B cell (primary cell): ENCODE results near the gene DEPDC4.

Source experiments
- CTCF ChIP-seq: fragments of 200-600 bp; IDR thresholded peaks from one replicate; pipeline ENCODE4 v1.8.0; 2022; ENCODE audit warnings: antibody characterized with exemption, mild to moderate bottlenecking
- EZH2 ChIP-seq: IDR thresholded peaks from 2 replicates; pipeline ENCODE4 v1.6.1; 2012; ENCODE audit warnings: borderline replicate concordance, low read depth, mild to moderate bottlenecking, moderate library complexity, low read length; ENCODE audit not compliant: insufficient read depth, poor library complexity, severe bottlenecking

GRCh38 chr12:100214518-100214917, 52.4 kb downstream of the DEPDC4 start:
- TF ChIP-seq CTCF (no peak), EZH2 (no peak)
